Smooth muscle cell of the brain vasculature (primary cell): ENCODE results near the gene RICTOR.

Experiments
- DNase-seq: peaks from one replicate; pipeline ENCODE4 v3.0.0-alpha.2; 2012; ENCODE audit warnings: low read depth, low spot score

The RICTOR gene

GRCh38 chr5:39092581-39093351, 18.6 kb upstream of the RICTOR start:
- DNase-seq, result no peak

DNA sequence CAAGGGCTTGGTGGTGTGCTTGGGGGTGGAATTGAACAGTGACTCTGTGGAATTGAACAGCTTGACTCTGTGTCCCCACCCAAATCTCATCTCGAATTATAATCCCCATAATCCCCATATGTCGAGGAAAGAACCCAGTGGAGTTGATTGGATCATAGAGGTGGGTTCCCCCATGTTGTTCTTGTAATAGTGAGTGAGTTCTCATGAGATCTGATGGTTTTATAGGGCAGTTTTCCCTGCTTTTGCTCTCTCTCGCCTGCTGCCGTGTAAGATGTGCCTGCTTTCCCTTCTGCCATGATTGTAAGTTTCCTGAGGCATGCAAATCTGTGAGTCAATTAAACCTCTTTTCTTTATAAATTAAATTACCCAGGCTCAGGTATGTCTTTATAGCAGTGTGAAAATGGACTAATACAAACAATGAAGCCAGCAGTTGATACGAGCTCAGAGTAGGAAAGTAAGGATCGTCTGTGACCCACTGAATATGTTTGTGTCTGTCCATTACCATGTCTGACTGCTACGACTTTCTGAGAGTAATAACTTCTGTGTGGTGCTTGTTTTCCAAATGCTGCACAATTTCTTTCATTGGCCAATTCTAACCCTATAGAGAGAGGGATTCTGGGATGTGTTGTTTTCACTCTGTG, 17.9 kb upstream of the RICTOR start:
- no peak for DNase-seq

DNA sequence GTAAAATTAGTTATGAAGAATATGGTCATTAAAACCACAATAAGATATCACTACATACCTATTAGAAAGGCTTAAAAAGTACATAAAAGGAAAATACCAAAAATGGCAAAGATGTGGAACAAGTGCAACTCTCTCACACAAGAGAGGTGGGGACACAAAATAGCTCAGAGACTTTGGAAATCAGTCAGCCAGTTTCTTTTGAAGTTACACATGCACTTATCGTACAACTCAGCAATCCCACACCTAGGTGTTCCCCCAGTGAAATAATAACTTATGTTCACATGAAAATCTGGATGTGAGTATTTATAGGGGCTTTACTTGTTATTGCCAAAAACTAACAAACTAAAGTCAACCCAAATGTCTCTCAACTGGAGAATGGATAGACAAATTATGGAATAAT, 9.8 kb upstream of the RICTOR start:
- DNase-seq, result no peak

DNA sequence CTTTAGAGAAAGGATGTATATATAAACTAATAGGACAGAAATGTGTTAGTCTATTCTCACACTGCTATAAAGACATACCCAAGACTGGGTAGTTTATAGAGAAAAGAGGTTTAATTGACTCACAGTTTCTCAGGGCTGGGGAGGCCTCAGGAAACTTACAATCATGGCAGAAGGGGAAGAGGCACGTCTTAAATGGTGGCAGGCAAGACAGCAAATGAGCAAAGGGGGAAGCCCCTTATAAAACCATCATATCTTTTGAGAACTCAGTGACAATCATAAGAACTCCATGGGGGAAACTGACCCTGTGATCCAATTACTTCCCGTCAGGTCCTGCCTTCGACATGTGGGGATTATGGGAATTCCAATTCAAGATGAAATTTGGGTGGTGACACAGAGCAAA, 8.8 kb upstream of the RICTOR start:
- no peak for DNase-seq

- no peak for DNase-seq
These were observed 6.5 kb upstream of the RICTOR start for GRCh38 chr5:39080597-39081204.

DNA sequence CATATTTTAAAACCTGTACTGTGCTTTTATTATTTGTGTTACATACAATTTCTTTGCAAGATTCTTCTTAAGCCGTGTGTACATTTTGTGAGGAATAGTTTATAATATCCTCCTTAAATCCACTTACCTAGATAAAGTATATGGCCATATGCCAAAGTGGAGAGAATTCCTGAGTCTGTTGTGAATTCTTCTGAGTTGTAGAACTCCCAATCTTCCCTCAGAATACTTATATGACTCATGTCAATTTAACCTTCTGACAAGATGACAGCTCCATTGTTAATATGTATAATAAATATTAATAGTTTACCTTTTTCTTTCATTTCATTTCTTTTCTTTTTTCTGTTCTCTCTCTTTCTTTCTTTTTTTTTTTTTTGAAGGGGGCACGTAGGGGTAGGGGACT, 6.0 kb upstream of the RICTOR start:
- no peak for DNase-seq

DNA sequence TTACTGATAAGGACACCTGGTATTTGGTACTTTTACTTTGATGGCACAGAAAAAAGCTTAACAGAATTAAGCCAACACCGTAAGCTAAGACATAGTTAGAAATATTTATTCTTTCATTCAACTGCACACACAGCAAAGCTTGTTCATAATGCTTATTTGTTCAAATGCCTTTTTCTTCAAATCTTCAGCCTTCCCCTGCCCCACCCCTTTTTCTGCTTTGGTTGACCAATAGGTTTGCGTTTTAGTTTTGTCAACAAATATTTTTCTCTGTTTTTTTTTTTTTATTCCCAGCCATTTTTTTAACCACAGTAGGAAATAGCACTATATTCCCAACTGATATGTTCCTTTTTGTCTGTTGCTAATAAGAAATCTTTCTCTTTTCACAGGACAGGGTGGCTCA, 4.9 kb upstream of the RICTOR start:
- no peak for DNase-seq

DNA sequence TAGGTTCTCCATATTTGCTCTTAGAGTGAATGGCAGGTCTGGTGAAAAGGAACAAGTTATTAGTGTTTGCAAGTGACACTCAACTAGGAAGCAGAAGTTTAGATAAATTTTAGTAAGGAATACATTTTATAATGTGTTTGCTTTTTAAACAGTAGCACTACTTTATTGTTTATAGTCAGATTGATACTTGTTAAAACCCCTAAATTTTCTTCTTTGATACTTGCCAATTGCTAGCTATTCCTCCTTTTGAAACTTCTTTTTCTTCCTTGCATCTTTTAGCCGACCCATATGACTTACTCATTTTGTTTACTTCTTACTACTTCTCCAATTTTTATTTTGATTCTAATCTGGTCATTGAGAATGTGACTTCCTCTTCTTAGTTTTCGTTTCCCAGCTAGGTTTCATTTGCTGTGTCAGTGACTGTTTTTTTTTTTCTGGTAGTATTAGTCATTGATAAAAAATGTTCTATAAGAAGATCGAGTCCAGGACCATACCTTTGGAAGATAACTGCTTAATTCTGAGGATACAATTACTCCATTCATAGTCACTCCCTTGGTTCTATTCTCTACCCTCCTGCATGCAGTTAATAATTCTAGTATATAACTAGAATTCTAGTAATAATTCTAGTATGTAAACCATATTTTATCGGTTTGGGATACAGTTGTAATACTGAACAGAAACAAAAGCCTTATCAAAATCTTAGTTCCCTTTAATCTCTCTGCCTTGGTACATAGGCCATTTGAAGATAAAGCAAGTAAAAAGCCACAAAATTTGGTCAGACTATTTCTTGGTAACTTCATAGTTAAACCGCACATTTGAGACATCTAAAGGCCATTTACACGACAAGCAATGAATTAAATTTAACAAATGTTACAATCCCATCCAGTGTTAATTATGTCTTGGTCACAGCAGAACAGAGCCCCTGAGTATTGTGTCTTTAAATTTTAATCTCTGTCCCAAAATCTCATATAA, 2.8 kb upstream of the RICTOR start:
- no peak for DNase-seq

DNA sequence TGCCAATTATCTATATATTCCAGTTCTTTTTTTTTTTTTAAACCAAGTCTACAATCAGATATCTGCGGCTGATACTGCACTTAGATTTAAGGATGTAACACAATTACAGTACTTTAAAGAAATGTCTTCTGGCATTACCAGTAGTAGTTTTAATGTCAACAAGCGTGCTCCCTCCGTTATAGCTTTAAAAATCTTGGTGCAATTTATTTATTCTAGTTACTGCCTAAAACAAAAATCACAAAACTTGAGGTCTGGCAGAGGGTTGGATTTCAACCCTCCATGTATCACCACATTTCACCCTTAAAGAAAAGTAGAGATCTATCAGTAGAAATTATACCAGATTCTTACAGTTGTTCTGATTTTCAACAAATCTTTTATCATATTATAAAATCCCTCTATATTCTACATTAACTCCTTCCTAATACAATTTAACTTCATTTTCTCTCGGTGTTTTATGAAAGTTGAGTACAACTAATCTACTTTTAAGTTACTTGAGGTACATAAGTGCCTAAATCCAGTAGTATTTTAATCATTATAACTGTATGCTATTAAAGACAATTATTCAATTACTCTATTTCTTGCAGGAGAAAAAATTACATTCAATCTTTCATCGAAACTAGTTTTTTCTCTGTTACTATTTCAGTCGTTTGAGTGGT, 2.0 kb upstream of the RICTOR start:
- DNase-seq, result no peak

DNA sequence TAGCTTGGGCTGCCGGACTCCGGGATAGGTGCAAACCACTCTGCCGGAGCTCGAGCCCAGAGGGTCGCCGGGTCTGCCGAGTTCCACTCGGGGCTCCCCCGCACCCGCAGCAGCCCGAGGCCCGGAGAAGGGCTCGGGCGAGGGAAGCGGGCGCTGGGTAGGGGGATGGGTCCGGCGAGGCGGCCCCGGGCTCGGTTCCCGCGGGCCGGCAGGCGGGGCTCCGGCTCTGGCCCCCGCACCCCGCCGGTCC, 507 bp downstream of the RICTOR start:
- DNase-seq, result no peak

DNA sequence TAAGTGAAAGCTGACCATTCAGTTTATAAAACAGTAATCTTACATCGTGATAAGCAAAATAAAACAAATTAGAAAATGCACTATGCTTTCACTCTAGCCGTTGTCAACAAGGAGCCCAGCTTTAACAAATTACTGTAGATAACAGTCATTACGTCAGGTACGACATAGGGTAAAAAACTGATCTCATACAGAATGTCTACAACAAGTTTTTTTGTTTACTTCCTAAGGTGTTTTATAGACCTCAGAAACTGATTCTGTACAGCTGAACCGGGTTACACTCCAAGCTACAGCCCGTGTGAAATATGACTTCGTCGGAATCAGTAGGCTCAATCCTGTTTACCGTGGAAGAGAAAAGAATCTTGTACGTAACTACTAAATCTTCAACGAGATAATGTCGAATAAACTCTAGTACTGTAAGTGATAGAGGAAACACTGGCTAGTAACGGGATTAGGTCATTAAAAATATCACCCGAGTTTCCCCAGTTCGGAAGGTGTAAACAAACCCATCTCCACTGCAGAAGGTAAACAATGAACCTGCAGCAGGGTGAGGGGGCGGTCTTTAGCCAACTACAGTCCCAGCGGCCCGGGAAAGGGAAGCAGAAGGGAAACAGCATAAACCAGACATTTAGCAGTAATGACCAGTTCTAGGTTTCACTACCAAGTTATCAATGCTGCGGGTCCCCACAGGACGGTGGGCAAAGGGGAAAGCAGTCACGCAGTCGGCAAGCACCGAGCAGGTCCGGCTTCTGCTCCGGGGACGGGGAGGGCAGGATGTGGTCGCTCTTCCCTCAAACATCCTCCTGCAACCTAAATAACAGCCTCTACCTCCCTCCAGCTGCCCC, 1.1 kb downstream of the RICTOR start:
- no peak for DNase-seq

DNA sequence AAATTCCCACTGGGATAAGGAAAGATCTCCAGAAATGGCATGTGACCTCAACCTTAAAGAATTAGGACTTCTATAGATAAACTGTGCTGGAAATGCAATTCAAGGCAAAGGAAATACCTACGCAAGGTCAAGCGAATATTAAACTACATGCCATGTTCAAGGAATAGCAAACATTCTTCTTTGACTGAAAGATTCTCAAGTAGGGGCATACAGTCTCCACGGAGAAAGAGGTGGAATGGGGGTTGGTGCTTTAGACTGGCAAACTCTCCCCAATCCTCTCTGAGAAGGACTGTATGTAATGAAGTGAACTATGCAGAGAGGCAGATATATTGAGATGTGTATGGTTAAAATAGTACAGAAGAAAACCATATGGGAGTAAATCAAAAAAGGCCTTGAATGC, 6.1 kb downstream of the RICTOR start:
- no peak for DNase-seq

DNA sequence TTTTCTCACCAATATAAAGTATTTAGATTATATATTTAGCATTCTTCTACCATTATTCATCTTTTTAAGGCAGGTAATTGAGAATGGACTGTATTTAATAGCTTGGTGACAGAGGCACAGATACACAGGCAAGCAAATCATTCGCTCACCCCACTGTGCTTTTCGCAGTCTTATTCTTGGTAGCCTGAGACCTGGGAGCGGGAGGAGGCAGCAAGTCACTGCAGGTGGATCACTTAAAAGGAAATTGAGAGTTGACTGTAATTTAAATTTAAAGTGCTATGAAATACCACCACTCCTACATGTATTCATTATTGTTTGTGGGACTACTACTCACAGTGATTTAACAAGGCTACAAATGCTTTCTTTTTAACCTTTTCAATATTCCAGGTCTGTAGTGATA, 9.7 kb downstream of the RICTOR start:
- DNase-seq, result no peak

DNA sequence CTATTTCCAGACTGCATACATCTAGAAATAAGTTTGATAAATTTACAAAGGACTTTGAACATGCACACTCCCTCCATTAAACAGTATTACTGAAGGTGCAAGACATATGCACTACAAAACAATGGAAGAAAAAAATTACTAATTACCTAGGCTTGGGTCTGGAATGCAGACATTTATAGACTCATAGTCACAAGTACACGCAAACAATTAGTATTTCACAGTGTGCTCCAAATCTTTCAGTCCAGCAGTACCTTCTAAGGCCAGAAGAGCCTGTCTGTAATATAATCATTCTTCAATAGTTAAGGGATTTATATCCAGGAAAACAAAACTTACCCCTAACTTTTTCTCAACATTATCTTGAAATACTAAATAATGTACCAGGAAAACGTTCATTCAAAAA, 11.2 kb downstream of the RICTOR start:
- DNase-seq, result no peak

DNA sequence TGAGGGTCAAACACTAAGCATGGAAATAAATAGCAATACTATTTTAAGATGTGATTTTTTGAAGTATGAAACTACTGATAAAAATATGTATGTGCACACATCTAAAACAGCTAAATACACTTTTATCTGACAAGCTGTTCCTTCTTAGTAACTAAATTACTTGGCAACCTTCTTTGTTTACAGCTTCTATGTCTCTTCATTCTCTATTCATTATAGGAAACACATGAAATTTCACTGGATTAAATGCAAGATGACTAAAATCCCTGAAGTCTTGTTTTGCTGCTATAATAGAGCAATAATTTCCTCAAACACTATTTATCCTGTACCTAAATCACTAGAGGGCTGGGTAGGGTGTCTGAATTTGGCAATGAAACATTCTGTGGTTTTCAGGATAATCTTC, 11.7 kb downstream of the RICTOR start:
- DNase-seq, result no peak

DNA sequence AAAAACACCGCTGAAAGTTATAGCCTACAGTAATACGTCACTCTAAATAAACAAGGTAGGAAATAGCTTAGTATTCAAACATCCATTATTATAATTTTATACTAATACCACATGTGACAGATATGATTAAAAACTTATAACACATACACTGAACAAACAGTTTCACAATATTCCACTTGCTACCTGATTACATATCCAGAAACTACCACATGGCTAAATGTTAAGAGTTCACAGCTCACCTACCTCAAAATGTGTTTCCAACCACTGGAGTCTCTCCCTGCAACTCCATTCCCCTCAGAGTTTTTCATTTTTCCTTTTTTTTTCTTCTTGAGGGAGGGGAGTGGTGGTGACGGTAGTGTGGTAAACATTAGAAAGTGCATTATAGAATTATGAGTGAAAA, 12.1 kb downstream of the RICTOR start:
- DNase-seq, result no peak

DNA sequence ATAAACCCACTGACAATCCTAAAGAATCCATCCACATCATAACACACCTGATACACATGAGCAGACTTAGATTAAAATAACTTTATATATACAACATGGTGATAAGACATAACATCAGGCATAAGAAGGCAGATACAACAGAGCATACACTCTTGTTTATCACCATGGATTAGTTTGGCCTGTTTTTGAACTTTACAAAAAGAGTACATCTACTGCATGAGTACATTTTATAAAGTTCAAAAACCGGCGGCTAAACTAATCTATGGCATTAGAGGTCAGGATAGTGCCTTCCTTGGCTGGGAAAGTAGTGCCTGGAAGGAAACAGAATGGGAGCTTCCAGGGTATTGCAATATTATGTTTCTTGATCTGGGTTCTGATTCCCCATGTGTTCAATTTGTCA, 15.1 kb downstream of the RICTOR start:
- DNase-seq, result no peak

- DNase-seq, result no peak
These were observed 15.8 kb downstream of the RICTOR start for GRCh38 chr5:39058178-39058921.

DNA sequence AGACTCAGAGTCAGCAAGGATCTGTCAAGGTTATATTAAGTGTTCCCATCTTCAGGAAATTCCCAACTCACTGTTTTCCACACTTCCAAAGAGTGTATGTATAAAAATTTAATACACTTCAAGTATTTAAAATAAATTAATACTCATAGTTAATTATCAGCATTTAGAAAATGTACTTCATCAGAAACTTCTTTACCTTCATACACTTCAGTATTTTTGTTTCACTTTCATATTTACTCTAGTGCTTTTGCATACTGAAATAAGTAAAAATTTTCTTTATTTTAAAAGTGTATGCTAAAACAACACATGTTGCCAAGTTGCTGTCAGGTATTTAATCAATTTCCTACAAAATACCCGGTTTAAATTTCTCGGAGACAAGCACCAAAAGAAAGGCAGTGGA, 16.5 kb downstream of the RICTOR start:
- DNase-seq, result no peak

DNA sequence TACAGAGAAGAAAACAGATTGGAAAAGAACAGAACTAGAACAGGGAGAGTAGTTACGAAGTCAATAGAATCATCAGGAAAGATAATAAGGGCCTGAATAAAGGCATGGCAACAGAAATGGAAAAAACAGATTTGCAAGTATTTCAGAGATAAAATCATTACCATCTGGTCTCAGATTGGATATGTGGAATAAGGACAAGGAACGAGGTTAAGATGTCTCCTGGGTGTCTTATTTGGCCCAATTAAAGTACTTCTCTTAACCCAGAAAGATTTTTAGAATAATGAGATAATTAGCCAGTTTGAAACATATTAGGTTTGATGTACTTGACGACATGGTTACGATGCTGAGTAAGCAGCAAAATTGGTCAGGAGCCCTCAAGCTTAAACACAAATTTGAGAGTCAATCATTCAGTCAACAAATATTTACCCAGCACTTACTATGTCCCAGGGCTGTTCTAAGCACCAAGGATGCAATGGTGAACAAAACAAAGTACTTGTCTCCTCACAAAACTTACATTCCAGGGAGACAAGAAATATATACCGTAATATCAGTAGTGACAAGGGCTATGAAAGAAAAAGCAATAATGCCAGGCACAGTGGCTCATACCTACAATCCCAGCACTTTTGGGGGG, 18.3 kb downstream of the RICTOR start:
- DNase-seq, result no peak
